Measurements from ENCODE around the gene TAS2R3.

DNA sequence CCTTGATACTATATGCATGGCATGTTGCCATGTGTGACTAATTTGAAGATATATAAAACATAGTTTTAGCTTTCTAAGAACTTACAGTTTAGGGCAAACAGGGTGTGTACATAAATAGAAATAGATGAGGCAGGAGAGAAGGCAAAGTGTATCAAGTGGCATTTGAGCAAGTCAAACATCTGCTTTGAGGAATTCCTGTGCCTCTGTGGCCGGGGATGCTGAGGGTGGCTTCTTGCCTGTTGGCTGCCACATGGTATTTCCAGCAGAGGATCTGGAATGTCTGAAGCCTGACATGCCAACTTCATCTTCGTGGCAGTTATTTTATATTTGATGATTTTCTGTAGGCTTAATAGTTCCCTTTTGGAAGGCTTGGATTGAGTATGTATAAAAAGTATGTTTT is 19.8 kb upstream of the TAS2R3 start:
- TF ChIP-seq, protein P1, sequence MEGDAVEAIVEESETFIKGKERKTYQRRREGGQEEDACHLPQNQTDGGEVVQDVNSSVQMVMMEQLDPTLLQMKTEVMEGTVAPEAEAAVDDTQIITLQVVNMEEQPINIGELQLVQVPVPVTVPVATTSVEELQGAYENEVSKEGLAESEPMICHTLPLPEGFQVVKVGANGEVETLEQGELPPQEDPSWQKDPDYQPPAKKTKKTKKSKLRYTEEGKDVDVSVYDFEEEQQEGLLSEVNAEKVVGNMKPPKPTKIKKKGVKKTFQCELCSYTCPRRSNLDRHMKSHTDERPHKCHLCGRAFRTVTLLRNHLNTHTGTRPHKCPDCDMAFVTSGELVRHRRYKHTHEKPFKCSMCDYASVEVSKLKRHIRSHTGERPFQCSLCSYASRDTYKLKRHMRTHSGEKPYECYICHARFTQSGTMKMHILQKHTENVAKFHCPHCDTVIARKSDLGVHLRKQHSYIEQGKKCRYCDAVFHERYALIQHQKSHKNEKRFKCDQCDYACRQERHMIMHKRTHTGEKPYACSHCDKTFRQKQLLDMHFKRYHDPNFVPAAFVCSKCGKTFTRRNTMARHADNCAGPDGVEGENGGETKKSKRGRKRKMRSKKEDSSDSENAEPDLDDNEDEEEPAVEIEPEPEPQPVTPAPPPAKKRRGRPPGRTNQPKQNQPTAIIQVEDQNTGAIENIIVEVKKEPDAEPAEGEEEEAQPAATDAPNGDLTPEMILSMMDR (IDR thresholded peaks at IDR 0.05): no peak
- no peak for TF ChIP-seq POLR2A (IDR thresholded peaks at IDR 0.05)

Measured in prostate gland (tissue), 2 donors.